ENCODE data around the gene ADCY7. TPM values are rescaled to one million over a fixed set of nuclear protein-coding genes. Genes with fewer than 3 reads are reported as not detected.

The ADCY7 gene
- total and polyA plus RNA-seq, 4 donors = 20.9 to 105 (median 38.5) TPM

DNA sequence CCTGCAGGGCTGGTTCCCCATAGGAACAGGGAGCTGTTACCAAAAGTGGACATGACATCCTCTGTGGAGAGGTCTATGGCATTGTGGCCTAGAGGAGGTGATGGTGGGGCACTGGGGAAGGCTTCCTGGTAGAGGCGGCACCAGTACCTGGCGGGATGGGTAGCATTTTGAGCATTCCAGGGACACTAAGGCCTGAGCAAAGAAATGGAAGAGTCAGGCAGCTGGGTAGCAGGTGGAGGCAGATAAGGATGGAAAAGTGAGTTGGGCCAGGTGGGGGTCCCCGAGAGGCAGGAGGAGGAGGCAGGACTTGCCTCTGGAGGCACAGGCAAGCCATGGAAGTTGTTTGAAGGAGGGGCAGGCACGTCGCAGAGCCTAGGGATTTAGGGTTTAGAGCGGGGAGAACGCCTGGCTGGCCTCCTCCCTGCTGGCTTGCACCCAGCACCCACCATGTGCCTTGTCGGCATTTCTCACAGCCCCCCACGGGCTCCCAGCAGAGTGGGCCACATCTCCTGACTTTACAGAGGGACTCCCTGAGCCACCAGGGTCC is 5.1 kb upstream of the ADCY7 start:
- DNase-seq = no peak
- no peak overlapping the region for H3K4me3 ChIP-seq
- no peaks in the 10 kb centered on the region for H3K36me3 ChIP-seq (ENCODE audit: control insufficient read depth in 4 of 4, insufficient read depth in 4 of 4, low read length in 4 of 4)
- H3K27me3 ChIP-seq (ENCODE audit: control insufficient read depth in 3 of 3, insufficient read depth in 3 of 3, low read length in 2 of 3) = no peaks in the 10 kb centered on the region
- H3K9me3 ChIP-seq (ENCODE audit: control insufficient read depth in 4 of 4, insufficient read depth in 3 of 4, low read length in 3 of 4) = no peaks in the 10 kb centered on the region
- H3K9ac ChIP-seq (ENCODE audit: insufficient read depth in 1 of 2, low read length in 2 of 2) = no peak overlapping the region
- peaks cover 0 to 19% (median 12%) of the 10 kb centered on the region in 5 donors for H3K4me1 ChIP-seq (ENCODE audit: control insufficient read depth in 5 of 5, insufficient read depth in 5 of 5, low read length in 5 of 5)
- 71 to 77% methylated on average over 9 of the region's 9 CpGs for WGBS, 2 donors
- H3K27ac ChIP-seq (ENCODE audit: low read depth in 1 of 2, low read length in 1 of 2) = no peak overlapping the region
- ATAC-seq (ENCODE audit: insufficient read depth, low FRiP score) = no peak
- TF ChIP-seq CTCF (IDR thresholded peaks at IDR 0.05; ENCODE audit: control extremely low read depth, extremely low read depth) = no peak

GRCh38 chr16:50261707-50262235 is 4.6 kb upstream of the ADCY7 start:
- DNase-seq = peak in 1 of 3 donors; percentile 51
- Histone ChIP-seq H3K9me3 (ENCODE audit: control insufficient read depth in 4 of 4, insufficient read depth in 3 of 4, low read length in 3 of 4) (no peaks in the 10 kb centered on the region), H3K27me3 (ENCODE audit: control insufficient read depth in 3 of 3, insufficient read depth in 3 of 3, low read length in 2 of 3) (no peaks in the 10 kb centered on the region), H3K4me3 (no peak overlapping the region), H3K36me3 (ENCODE audit: control insufficient read depth in 4 of 4, insufficient read depth in 4 of 4, low read length in 4 of 4) (no peaks in the 10 kb centered on the region), H3K9ac (ENCODE audit: insufficient read depth in 1 of 2, low read length in 2 of 2) (no peak overlapping the region), H3K27ac (ENCODE audit: low read depth in 1 of 2, low read length in 1 of 2) (peak overlapping the region in 1 of 2 donors; percentile 55), H3K4me1 (ENCODE audit: control insufficient read depth in 5 of 5, insufficient read depth in 5 of 5, low read length in 5 of 5) (peaks cover 0 to 22% (median 12%) of the 10 kb centered on the region in 5 donors)
- ATAC-seq (ENCODE audit: insufficient read depth, low FRiP score) = no peak
- WGBS, 2 donors = 31 to 32% methylated on average over 11 of the region's 11 CpGs
- no peak for TF ChIP-seq CTCF (IDR thresholded peaks at IDR 0.05; ENCODE audit: control extremely low read depth, extremely low read depth)

DNA sequence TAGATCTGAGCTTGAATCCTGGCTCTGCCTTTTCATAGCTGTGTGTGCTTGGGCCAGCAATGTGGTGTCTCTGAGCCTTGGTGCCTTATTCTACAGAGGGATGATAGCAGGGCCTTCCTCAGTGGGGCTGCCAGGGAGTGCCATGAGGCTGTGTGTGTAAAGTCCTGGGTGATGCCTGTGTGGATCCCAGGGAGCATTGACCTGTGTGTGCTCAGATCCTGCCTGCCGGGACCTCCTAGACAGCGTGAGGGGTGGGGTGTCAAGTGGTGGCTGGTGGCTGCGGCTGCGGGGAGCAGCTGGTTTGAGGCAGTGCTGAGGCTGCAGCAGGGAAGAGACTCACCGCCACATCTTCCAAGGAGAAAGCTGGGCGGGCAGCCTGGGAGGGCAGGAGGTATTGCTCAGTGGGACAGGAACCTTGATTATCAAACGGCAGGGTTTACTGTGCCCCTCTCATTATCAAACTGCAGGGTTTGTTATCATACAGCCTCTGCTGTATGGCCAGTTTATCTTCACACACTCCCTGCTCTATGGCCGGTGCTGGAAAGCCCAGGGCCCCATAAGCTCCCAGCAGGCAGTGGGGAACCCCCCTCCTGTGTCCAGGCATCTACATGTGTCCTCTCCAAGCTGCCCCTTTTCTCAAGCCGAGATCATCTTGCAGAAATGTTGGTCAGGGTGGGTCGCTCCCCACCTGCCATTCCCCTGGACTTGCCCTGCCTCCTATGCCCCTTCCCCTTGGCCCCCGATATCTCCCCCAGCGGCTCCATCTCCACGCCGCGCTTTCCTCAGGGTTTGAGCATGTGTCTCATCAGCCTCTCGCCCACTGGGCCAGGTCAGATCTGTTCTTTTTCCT is 3.1 kb upstream of the ADCY7 start:
- Histone ChIP-seq H3K27me3 (ENCODE audit: control insufficient read depth in 3 of 3, insufficient read depth in 3 of 3, low read length in 2 of 3) (no peaks in the 10 kb centered on the region), H3K9ac (ENCODE audit: insufficient read depth in 1 of 2, low read length in 2 of 2) (no peak overlapping the region), H3K36me3 (ENCODE audit: control insufficient read depth in 4 of 4, insufficient read depth in 4 of 4, low read length in 4 of 4) (no peaks in the 10 kb centered on the region), H3K4me1 (ENCODE audit: control insufficient read depth in 5 of 5, insufficient read depth in 5 of 5, low read length in 5 of 5) (peaks cover 0 to 31% (median 12%) of the 10 kb centered on the region in 5 donors), H3K9me3 (ENCODE audit: control insufficient read depth in 4 of 4, insufficient read depth in 3 of 4, low read length in 3 of 4) (no peaks in the 10 kb centered on the region), H3K4me3 (no peak overlapping the region), H3K27ac (ENCODE audit: low read depth in 1 of 2, low read length in 1 of 2) (no peak overlapping the region)
- TF ChIP-seq CTCF (IDR thresholded peaks at IDR 0.05; ENCODE audit: control extremely low read depth, extremely low read depth) = no peak
- ATAC-seq (ENCODE audit: insufficient read depth, low FRiP score) (no peak), DNase-seq (no peak)
- WGBS, 2 donors = 84 to 85% methylated on average over 16 of the region's 16 CpGs

Measured in lung (tissue), 12 donors.